OCI-LY1 (cell line): ENCODE data around the gene HELB.

Experiments used
- H2AFZ ChIP-seq: fragments of 200-600 bp; sonication (generic), shearing (Covaris generic); 2 replicates; pipeline ENCODE4 v1.6.0; 2014; ENCODE audit warnings: antibody characterized with exemption, mild to moderate bottlenecking, low read length
- H3F3A ChIP-seq: fragments of 200-600 bp; sonication (generic), shearing (Covaris generic); 2 replicates; pipeline ENCODE4 v1.6.0; 2014; ENCODE audit warnings: mild to moderate bottlenecking, antibody characterized with exemption, low read length, moderate library complexity; ENCODE audit not compliant: insufficient read depth
- H3K27ac ChIP-seq: fragments of 200-600 bp; sonication (generic); 2 replicates; pipeline ENCODE4 v1.5.1; 2014; ENCODE audit warnings: low read length, mixed run types, mild to moderate bottlenecking, low read depth; ENCODE audit not compliant: poor library complexity, severe bottlenecking
- H3K27me3 ChIP-seq: fragments of 200-600 bp; sonication (generic); 2 replicates; pipeline ENCODE4 v1.6.0; 2014; ENCODE audit warnings: antibody characterized with exemption, mild to moderate bottlenecking, low read length, moderate library complexity; ENCODE audit not compliant: insufficient read depth
- H3K36me3 ChIP-seq: fragments of 200-600 bp; sonication (generic); 2 replicates; pipeline ENCODE4 v1.6.1; 2014; ENCODE audit warnings: mild to moderate bottlenecking, antibody characterized with exemption, low read length, moderate library complexity, mixed read lengths; ENCODE audit not compliant: insufficient read depth
- H3K4me1 ChIP-seq: fragments of 200-600 bp; sonication (generic); 2 replicates; pipeline ENCODE4 v1.5.1; 2014; ENCODE audit warnings: mild to moderate bottlenecking, low read length, moderate library complexity; ENCODE audit not compliant: insufficient read depth, severe bottlenecking
- H3K4me2 ChIP-seq: fragments of 200-600 bp; sonication (generic), shearing (Covaris generic); 2 replicates; pipeline ENCODE4 v1.6.1; 2014; ENCODE audit warnings: low read length
- H3K4me3 ChIP-seq: fragments of 200-600 bp; sonication (generic); 2 replicates; pipeline ENCODE4 v1.5.1; 2014; ENCODE audit warnings: low read length, low read depth, mild to moderate bottlenecking, mixed read lengths; ENCODE audit not compliant: poor library complexity, severe bottlenecking
- H3K79me2 ChIP-seq: fragments of 200-600 bp; shearing (Covaris generic); 2 replicates; pipeline ENCODE4 v1.6.1; 2016; ENCODE audit warnings: mixed run types, low read length, mixed read lengths; ENCODE audit not compliant: insufficient read depth
- H3K9ac ChIP-seq: fragments of 200-600 bp; sonication (generic), shearing (Covaris generic); 2 replicates; pipeline ENCODE4 v1.6.1; 2014; ENCODE audit warnings: mild to moderate bottlenecking, low read length, mixed read lengths
- H3K9me2 ChIP-seq: fragments of 200-600 bp; sonication (generic), shearing (Covaris generic); 2 replicates; pipeline ENCODE4 v1.6.1; 2014; ENCODE audit warnings: low read depth, mild to moderate bottlenecking, low read length, mixed read lengths
- H3K9me3 ChIP-seq: fragments of 200-600 bp; shearing (Covaris generic); 2 replicates; pipeline ENCODE4 v1.6.1; 2014; ENCODE audit warnings: low read length, mixed read lengths
- H4K20me1 ChIP-seq: fragments of 200-600 bp; sonication (generic), shearing (Covaris generic); 2 replicates; pipeline ENCODE4 v1.6.0; 2016; ENCODE audit warnings: mild to moderate bottlenecking, low read length; ENCODE audit not compliant: insufficient read depth
- EZH2 ChIP-seq: fragments of 200-600 bp; sonication (generic), shearing (Covaris generic); IDR thresholded peaks from 2 replicates; pipeline ENCODE4 v1.8.0; 2017; ENCODE audit warnings: borderline replicate concordance, mixed run types, mild to moderate bottlenecking, antibody characterized with exemption, low read length, moderate library complexity, mixed read lengths
- TF ChIP-seq, protein P1 (sequence below): fragments of 200-600 bp; sonication (generic), shearing (Covaris generic); IDR thresholded peaks from 2 replicates; pipeline ENCODE4 v1.5.1; 2017; ENCODE audit warnings: mild to moderate bottlenecking, antibody characterized with exemption, low read length, moderate library complexity, mixed read lengths

HELB gene

DNA sequence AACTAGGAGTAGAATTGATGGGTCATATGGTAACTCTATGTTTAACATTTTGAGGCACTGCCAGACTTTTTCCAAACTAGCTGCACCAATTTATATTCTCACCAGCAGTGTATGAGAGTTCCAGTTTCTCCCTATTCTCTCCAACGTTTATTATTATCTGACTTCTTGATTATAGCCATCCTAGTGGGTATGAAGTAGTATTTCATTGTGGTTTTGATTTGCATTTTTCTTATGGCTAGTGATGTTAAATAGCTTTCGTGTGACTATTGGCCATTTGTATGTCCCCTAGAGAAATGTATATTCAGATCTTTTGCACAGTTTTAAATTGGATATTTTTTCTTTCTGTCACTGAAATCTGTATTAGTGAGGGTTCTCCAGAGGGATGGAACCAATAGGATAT lies 37.8 kb downstream of the HELB start:
- H3K9me2 ChIP-seq, result no peaks in the 10 kb centered on the region
- H3K79me2 ChIP-seq, result no peaks in the 10 kb centered on the region
- no peak overlapping the region for H3K4me2 ChIP-seq
- H3K9me3 ChIP-seq, result 0 out of 2 replicates have a peak, but pooled peaks cover 3% of the 10 kb centered on the region
- H3F3A ChIP-seq, result no peaks in the 10 kb centered on the region
- TF ChIP-seq, protein P1, sequence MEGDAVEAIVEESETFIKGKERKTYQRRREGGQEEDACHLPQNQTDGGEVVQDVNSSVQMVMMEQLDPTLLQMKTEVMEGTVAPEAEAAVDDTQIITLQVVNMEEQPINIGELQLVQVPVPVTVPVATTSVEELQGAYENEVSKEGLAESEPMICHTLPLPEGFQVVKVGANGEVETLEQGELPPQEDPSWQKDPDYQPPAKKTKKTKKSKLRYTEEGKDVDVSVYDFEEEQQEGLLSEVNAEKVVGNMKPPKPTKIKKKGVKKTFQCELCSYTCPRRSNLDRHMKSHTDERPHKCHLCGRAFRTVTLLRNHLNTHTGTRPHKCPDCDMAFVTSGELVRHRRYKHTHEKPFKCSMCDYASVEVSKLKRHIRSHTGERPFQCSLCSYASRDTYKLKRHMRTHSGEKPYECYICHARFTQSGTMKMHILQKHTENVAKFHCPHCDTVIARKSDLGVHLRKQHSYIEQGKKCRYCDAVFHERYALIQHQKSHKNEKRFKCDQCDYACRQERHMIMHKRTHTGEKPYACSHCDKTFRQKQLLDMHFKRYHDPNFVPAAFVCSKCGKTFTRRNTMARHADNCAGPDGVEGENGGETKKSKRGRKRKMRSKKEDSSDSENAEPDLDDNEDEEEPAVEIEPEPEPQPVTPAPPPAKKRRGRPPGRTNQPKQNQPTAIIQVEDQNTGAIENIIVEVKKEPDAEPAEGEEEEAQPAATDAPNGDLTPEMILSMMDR, result no peak
- TF ChIP-seq EZH2, result no peak
- H2AFZ ChIP-seq, result no peak overlapping the region
- no peak overlapping the region for H3K4me3 ChIP-seq
- H3K27ac ChIP-seq, result no peak overlapping the region
- H3K27me3 ChIP-seq, result no peaks in the 10 kb centered on the region
- H3K9ac ChIP-seq, result no peak overlapping the region
- H4K20me1 ChIP-seq, result no peaks in the 10 kb centered on the region
- H3K36me3 ChIP-seq, result peaks cover 14% of the 10 kb centered on the region
- H3K4me1 ChIP-seq, result no peaks in the 10 kb centered on the region

DNA sequence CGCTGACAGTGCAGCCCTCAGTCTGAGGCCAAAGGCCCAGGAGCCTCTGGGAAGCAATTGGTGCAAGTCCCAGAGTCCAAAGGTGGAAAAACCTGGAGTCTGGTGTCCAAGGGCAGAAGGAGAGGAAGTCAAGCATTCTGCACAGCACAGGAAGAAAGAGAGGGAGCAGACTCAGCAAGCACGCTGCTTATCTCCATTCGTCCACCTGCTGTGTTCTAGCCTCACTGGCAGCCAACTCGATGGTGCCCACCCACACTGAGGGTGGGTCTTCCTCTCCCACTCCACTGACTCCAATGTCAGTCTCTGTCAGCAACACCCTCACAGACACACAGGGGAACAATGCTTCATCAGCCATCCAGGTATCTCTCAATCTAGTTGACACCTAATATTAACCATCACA lies 38.8 kb downstream of the HELB start:
- H3K36me3 ChIP-seq, result peaks cover 14% of the 10 kb centered on the region
- no peak overlapping the region for H3K4me2 ChIP-seq
- H3K4me1 ChIP-seq, result no peaks in the 10 kb centered on the region
- TF ChIP-seq, protein P1, result no peak
- TF ChIP-seq EZH2, result no peak
- H4K20me1 ChIP-seq, result no peaks in the 10 kb centered on the region
- no peaks in the 10 kb centered on the region for H3K27me3 ChIP-seq
- H3F3A ChIP-seq, result no peaks in the 10 kb centered on the region
- no peaks in the 10 kb centered on the region for H3K9me2 ChIP-seq
- H3K4me3 ChIP-seq, result no peak overlapping the region
- 0 out of 2 replicates have a peak, but pooled peaks cover 3% of the 10 kb centered on the region for H3K9me3 ChIP-seq
- H3K27ac ChIP-seq, result no peak overlapping the region
- H3K9ac ChIP-seq, result no peak overlapping the region
- H3K79me2 ChIP-seq, result no peaks in the 10 kb centered on the region
- no peak overlapping the region for H2AFZ ChIP-seq

DNA sequence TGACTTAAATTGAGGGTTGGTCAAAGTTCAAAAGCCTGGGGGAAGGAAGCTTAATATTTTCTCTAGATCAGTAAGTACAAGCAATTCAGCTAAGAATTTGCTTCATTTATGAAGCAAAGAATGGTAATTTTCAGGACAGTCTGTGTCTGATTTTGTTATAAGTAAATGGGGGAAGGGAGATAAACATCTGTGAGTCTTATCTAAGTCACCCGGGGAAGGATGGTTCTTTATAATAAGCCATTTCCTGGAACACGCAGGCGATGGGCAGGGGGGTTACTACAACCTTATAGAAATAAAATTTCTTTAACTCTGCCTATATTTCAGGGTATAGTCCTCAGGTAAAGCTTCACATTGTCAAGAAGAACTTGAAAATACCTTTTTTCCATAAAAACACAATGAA lies 42.9 kb downstream of the HELB start:
- TF ChIP-seq, protein P1, result no peak
- no peak for TF ChIP-seq EZH2
- Histone ChIP-seq H2AFZ (no peak overlapping the region), H3K36me3 (peaks cover 9% of the 10 kb centered on the region), H3K9me3 (0 out of 2 replicates have a peak, but pooled peaks cover 3% of the 10 kb centered on the region), H3K4me1 (no peaks in the 10 kb centered on the region), H3K4me3 (no peak overlapping the region), H4K20me1 (no peaks in the 10 kb centered on the region), H3K79me2 (no peaks in the 10 kb centered on the region), H3F3A (no peaks in the 10 kb centered on the region), H3K27me3 (no peaks in the 10 kb centered on the region), H3K4me2 (no peak overlapping the region), H3K27ac (no peak overlapping the region), H3K9ac (no peak overlapping the region), H3K9me2 (no peaks in the 10 kb centered on the region)
